RPMI8226 (cell line): ENCODE results near the gene DDB1.
"Not testable (repeated sequence)": the region's sequence is repeated elsewhere in the genome, so short reads cannot be mapped to it uniquely, and the experiment has no call there.

Experiments used
- DNase-seq: peaks from one replicate; pipeline ENCODE4 v3.0.0-alpha.2; 2015

Gene DDB1

DNA sequence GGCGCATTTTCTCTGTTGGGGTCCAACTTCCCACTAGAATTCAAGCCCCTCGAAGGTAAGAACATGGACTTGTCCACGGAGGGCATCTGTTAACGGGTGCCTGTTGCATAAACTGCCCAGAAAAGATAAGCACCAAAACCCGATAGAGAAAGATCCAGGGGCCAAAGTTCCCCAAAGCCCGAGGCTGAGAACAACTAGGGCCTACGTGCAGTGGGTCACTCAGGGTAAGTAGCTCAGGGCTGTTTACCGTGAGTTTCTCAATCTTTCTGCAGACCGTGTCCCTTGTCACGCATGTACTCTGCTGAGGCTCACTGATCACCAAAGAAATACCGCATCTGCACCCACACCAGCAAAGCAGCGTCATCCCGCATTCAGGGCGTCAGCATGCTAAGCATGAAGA is 67.5 kb downstream of the DDB1 start:
- no peak for DNase-seq

DNA sequence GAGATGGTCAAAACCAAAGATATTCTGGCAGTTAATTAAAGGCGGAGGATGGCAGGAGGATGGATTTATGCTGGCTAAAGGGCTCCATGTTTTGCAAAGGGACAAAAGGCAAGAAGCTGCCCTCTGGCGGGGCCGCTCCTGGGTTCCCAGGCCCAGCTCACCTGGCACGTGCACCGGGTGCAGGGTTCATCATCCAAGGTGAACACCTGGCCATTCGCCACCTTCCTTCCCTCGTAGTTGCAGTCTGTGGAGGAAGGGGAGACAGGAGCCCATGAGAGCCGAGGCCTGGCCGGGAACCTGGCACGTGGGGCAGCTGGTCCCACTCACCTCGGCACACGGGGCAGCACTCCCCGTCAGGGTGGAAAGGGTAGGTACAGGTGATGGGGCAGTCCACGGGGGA is 68.1 kb downstream of the DDB1 start:
- no peak for DNase-seq

DNA sequence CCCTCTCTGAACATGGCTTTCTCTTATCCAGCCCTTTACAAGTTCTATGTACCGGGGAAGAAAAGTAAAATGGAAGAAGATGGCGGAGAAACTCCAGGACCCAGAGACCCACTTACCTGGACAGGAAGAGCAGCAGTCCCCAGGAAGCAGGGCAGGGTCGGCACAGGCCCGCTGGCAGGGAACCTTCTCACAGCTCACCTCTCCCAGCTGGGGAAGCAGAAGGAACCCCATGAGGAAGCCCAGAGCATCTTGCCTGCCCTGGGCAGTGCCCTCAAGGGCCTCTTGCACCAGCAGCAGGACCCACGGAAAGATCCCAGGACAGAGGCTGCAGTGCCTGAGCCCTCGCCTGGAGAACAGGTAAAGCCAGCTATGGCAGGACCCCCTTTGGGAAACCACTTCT is 68.5 kb downstream of the DDB1 start:
- DNase-seq = no peak

DNA sequence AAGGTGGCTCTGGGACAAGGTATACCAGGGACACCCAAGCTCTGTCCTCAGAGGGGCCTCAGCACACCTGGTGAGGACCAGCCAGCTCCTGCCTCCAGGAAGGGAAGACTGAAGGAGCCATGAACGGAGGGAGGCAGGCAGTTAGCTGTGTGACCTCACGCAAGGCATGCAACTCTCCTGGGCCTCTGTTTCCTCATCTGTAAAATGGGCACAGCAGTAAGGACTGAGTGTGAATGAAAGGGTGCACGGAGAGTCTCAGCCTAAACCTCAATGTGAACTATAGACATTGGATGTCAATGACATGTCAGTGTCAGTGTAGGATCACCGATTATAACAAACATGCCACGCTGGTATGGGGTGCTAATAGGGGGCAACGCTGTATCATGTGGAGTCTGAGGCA is 73.5 kb downstream of the DDB1 start:
- no peak for DNase-seq

DNA sequence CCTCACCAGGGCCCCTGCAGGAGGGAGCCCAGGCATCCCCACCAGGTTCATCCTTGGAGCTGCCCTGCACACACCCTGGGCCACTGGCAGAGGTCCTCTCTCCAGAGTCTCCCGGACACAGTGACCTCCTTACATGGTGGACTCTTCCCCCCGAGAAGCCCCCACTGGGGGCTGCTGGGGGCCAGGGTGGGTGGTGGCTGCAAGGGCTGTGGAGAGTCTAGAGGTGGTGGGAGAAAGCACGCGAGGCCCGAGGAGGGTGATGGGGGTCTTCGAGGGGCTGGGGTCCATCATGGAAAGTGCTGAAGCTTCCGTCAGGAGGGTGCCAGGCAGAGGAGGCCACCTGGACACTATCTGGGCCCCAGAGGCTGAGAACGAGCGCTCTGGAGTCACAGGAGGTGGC is 74.4 kb downstream of the DDB1 start:
- DNase-seq = no peak

DNA sequence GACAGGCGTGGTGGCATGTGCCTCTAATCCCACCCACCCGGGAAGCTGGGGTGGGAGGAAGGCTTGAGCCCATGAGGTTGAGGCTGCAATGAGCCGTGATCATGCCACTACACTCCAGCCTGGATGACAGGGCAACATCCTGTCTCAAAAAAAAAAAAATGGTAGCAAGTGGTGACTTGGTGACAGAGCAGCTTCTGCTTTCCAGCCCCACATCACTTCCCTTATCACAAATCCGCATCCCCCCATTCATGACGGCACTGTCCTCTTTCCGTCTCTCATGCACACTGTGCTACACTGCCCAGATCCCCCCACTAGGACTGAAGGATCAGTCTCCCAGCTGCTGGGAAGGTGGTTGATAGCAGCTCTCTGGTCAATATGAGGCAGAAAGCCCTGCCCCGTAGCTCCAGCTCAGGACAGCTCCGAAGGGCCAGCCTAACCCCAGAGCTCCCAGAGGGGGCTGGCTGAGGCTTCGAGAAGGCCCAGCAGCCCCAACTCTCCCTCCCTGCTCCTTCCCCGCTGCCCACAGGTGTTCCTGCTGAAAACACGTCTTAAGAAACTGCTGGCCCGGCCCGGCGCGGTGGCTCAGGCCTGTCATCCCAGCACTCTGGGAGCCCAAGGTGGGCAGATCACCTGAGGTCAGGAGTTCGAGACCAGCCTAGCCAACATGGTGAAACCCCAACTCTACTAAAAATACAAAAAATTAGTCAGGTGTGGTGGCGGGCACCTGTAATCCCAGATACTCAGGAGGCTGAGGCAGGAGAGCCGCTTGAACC is 76.0 kb downstream of the DDB1 start:
- DNase-seq = no peak

DNA sequence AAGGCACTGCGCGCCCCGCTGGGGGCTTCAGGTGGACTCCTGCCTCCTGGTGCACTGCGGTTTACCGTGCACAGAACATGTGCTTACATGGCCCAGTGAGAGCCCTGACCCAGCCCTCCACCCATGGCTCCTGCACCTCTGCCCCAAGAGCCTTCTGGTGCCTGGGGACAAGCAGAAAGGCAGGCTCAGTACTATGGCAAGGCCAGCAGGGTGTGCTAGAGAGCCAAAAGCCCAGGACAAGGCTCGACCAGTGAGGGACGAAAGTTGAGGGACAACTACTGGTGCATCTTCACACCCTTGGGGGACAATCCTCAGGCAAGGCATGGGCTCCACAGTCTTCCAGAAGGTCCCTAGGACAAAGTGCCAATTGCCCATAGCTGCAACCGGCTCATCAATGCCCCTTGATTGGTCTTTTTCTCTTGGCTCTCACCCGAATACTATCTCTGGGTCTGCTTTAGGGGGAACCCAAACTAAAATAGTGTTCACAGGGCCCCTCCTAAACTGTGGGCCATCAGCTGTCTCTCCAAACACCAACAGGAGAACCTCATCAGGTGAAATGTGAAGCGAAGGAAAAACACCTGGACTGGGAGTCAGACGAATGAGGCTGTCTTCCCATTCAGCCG is 78.4 kb downstream of the DDB1 start:
- peak; percentile 77 for DNase-seq

DNA sequence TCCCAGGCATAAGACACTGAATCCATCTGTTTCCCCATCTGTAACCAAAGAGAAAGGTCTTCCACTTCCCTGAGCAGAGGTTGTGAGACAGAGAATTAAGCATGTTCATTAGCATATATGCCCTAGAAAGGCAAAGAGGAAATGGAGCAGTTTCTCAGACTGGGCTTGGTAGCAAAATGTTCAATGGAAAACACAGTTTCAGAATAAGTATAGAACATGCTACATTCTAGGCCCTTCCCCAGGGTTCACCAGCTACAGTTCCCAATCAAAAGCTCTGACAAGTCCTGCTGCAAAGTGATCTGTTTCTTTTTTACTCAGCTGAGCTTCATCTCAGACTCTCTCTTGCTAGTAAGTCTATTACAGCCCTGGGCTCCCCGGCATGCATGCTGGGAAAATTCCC is 80.6 kb downstream of the DDB1 start:
- DNase-seq = not testable (repeated sequence)

DNA sequence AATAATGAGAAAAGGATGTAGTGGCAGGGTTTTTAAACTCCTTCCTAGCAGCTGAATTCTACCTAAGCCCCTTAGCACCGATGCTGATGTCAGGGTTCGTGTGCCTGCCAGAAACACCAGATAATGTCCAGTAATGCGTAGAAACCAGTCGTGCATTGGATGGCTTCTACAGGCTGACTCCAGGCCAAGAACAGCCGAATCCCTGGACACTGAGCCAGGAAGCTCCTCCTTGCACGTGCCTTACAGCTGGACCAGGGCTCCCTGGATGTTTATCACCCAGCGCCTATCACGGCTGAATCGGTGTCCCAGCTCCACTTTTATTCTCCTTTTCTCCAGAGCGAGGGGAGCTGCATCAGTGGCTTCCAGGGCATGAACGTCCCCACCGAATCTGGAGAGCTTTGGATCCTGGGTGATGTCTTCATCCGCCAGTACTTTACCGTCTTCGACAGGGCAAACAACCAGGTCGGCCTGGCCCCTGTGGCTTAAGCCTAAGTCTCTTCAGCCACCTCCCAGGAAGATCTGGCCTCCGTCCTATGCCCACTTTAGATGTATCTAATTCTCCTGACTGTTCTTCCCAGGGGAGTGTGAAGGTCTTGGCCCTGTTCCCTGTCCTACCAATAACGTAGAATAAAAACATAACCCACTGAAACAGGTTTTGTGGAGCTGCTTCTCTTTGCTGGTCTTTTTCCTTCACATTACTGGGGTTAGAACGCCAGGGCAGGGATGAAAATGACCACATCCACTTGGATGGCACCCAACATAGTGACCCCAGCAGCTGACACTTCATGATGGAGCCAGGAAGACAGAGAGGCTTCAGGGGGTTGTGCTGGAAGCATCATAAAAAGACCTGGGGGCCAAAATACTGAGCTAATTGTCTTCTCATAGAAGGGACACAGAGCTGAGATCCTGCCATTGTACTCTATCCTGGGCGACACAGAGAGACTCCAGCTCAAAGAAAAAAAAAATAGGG is 81.8 kb downstream of the DDB1 start:
- not testable (repeated sequence) for DNase-seq
